ENCODE results near the gene TMEM100. TPM values are rescaled to one million over a fixed set of nuclear protein-coding genes. Genes with fewer than 3 reads are reported as not detected.

Gene TMEM100
- polyA plus RNA-seq, 1 of the 3 experiments (the other 2 are of a cell fraction): 1.7 TPM

- TF ChIP-seq REST (IDR thresholded peaks at IDR 0.05; ENCODE audit: low read depth, low read length) (no peak), ELF1 (IDR thresholded peaks at IDR 0.05) (no peak), FOSL2 (IDR thresholded peaks at IDR 0.05; ENCODE audit: borderline replicate concordance, low read depth) (no peak)
These were observed 46.4 kb upstream of the TMEM100 start (continued) for GRCh38 chr17:55768936-55769624.

GRCh38 chr17:55765472-55765871 is 42.8 kb upstream of the TMEM100 start:
- Histone ChIP-seq H3K36me3 (replicated peaks in 1 of 2; ENCODE audit: control insufficient read depth in 1 of 2, insufficient read depth in 2 of 2, low read length in 1 of 2) (peaks cover 2 to 6% of the 10 kb centered on the region in 2 experiments), H3K9ac (no peak overlapping the region), H3K27me3 (ENCODE audit: insufficient read depth) (no peaks in the 10 kb centered on the region), H3K9me2 (no peaks in the 10 kb centered on the region), H3K4me2 (no peak overlapping the region), H3K4me3 (ENCODE audit: low read depth in 2 of 2, low read length in 1 of 2) (no peak overlapping the region), H3K79me2 (ENCODE audit: insufficient read depth) (peaks cover 12% of the 10 kb centered on the region), H2AFZ (ENCODE audit: low read depth) (no peak overlapping the region), H4K20me1 (ENCODE audit: insufficient read depth) (peaks cover 12% of the 10 kb centered on the region; the same call in 1 of the 2 replicates), H3K4me1 (ENCODE audit: control insufficient read depth in 1 of 2, insufficient read depth in 2 of 2, low read depth in 1 of 2, low read length in 1 of 2) (peaks cover 8 to 9% of the 10 kb centered on the region in 2 experiments), H3K27ac (ENCODE audit: low read depth in 2 of 2, low read length in 1 of 2) (no peak overlapping the region), H3K9me3 (no peaks in the 10 kb centered on the region), H3F3A (replicated peaks; ENCODE audit: insufficient read depth) (peaks cover 8% of the 10 kb centered on the region)
- no peak for DNase-seq
- WGBS (ENCODE audit: low lambda C conversion rate): 95% methylated on average over 3 of the region's 3 CpGs
- ChIA-PET CTCF (interaction anchor here (1.0 to 1.1 kb wide), 4 partner anchors 15 to 237 kb away, joined by 3 to 6 read pairs (median 3); partner anchors contain the start of gene PCTP), POLR2A (no interaction called here)
- TF ChIP-seq CHD2 (IDR thresholded peaks at IDR 0.05; ENCODE audit: low read length, partially characterized antibody): no peak
- TF ChIP-seq NRF1 (IDR thresholded peaks at IDR 0.05; ENCODE audit: low read depth, low read length): no peak
- TF ChIP-seq ZBTB33 (IDR thresholded peaks at IDR 0.05; ENCODE audit: borderline replicate concordance, low read depth): no peak
- no peak for TF ChIP-seq FOSL2 (IDR thresholded peaks at IDR 0.05; ENCODE audit: borderline replicate concordance, low read depth)

GRCh38 chr17:55764610-55765009 is 41.9 kb upstream of the TMEM100 start:
- peaks cover 2 to 6% of the 10 kb centered on the region in 2 experiments for H3K36me3 ChIP-seq (replicated peaks in 1 of 2; ENCODE audit: control insufficient read depth in 1 of 2, insufficient read depth in 2 of 2, low read length in 1 of 2)
- H3K27ac ChIP-seq (ENCODE audit: low read depth in 2 of 2, low read length in 1 of 2): no peak overlapping the region
- H2AFZ ChIP-seq (ENCODE audit: low read depth): no peak overlapping the region
- WGBS (ENCODE audit: low lambda C conversion rate): 93% methylated on average over 4 of the region's 4 CpGs
- no peak overlapping the region for H3K4me3 ChIP-seq (ENCODE audit: low read depth in 2 of 2, low read length in 1 of 2)
- TF ChIP-seq MEF2A (IDR thresholded peaks at IDR 0.05; ENCODE audit: borderline replicate concordance, low read depth) (no peak), REST (IDR thresholded peaks at IDR 0.05; ENCODE audit: low read depth, low read length) (no peak), EP300 (IDR thresholded peaks at IDR 0.05; ENCODE audit: borderline replicate concordance in 1 of 2, low read depth in 1 of 2, low read length in 1 of 2) (no peak), GATA2 (CRISPR knock-in tag; IDR thresholded peaks at IDR 0.05) (no peak), PBX3 (IDR thresholded peaks at IDR 0.05) (no peak), FOSL2 (IDR thresholded peaks at IDR 0.05; ENCODE audit: borderline replicate concordance, low read depth) (no peak), TEAD4 (IDR thresholded peaks at IDR 0.05; ENCODE audit: borderline replicate concordance, insufficient read depth) (no peak), MXI1 (IDR thresholded peaks at IDR 0.05; ENCODE audit: low read depth, low read length) (no peak)
- peaks cover 3 to 10% of the 10 kb centered on the region in 2 experiments; a peak in 3 of 4 replicates for H3K4me1 ChIP-seq (ENCODE audit: control insufficient read depth in 1 of 2, insufficient read depth in 2 of 2, low read depth in 1 of 2, low read length in 1 of 2)
- H3K9ac ChIP-seq: no peak overlapping the region
- H3K9me2 ChIP-seq: no peaks in the 10 kb centered on the region
- peaks cover 7% of the 10 kb centered on the region for H3F3A ChIP-seq (replicated peaks; ENCODE audit: insufficient read depth)
- H3K27me3 ChIP-seq (ENCODE audit: insufficient read depth): no peaks in the 10 kb centered on the region
- POLR2A ChIA-PET: interaction anchor here (0.6 kb wide), 1 partner anchor 13 kb away, joined by 3 read pairs; no protein-coding TSS in a partner anchor
- no peak overlapping the region for H3K4me2 ChIP-seq
- H3K9me3 ChIP-seq: no peaks in the 10 kb centered on the region
- peaks cover 19% of the 10 kb centered on the region for H3K79me2 ChIP-seq (ENCODE audit: insufficient read depth)
- no peak for DNase-seq
- H4K20me1 ChIP-seq (ENCODE audit: insufficient read depth): peaks cover 6% of the 10 kb centered on the region; the same call in 1 of the 2 replicates
- CTCF ChIA-PET: interaction anchor here (1.3 to 1.5 kb wide), 2 partner anchors 14 to 238 kb away, joined by 3 to 7 read pairs; partner anchors contain the start of gene PCTP

Measured in SK-N-SH (cell line).